HEK293T (cell line): ENCODE results near the gene MON2.

Experiments used
- ARNT ChIP-seq: fragments of 450-650 bp; IDR thresholded peaks from 2 replicates; pipeline ENCODE4 v1.6.1; 2017; ENCODE audit warnings: mild to moderate bottlenecking
- BHLHE40 ChIP-seq: fragments of 450-650 bp; IDR thresholded peaks from 2 replicates; pipeline ENCODE4 v1.6.1; 2016; ENCODE audit warnings: mild to moderate bottlenecking, moderate library complexity, borderline replicate concordance
- FOXA1 ChIP-seq: fragments of 450-650 bp; IDR thresholded peaks from 2 replicates; pipeline ENCODE4 v1.6.1; 2016; ENCODE audit warnings: mild to moderate bottlenecking
- FOXM1 ChIP-seq: fragments of 450-650 bp; IDR thresholded peaks from 2 replicates; pipeline ENCODE4 v1.6.1; 2017; ENCODE audit warnings: mild to moderate bottlenecking, borderline replicate concordance
- L3MBTL2 ChIP-seq: fragments of 450-650 bp; conservative IDR thresholded peaks from 2 replicates; pipeline ENCODE4 v1.6.1; 2016; ENCODE audit warnings: mild to moderate bottlenecking
- PKNOX1 ChIP-seq: fragments of 450-650 bp; IDR thresholded peaks from 2 replicates; pipeline ENCODE4 v1.6.1; 2016
- SP1 ChIP-seq: fragments of 450-650 bp; IDR thresholded peaks from 2 replicates; pipeline ENCODE4 v1.6.1; 2017
- SUZ12 ChIP-seq: fragments of 450-650 bp; IDR thresholded peaks from 2 replicates; pipeline ENCODE4 v1.6.1; 2016; ENCODE audit warnings: mild to moderate bottlenecking
- TARDBP ChIP-seq: fragments of 450-650 bp; IDR thresholded peaks from 2 replicates; pipeline ENCODE4 v1.6.1; 2016
- ZNF384 ChIP-seq: fragments of 450-650 bp; IDR thresholded peaks from 2 replicates; pipeline ENCODE4 v1.6.1; 2016

- no peak for TF ChIP-seq BHLHE40
- TF ChIP-seq ZNF384, result no peak
- TF ChIP-seq SUZ12, result no peak
- TF ChIP-seq FOXA1, result no peak
- no peak for TF ChIP-seq SP1
- TF ChIP-seq L3MBTL2, result no peak
- TF ChIP-seq FOXM1, result no peak
- TF ChIP-seq TARDBP, result no peak
- no peak for TF ChIP-seq PKNOX1
- TF ChIP-seq ARNT, result no peak
These were observed 138.2 kb downstream of the MON2 start for GRCh38 chr12:62604871-62605270.
